Activated naive CD4-positive, alpha-beta T cell treated with Interleukin-2 at 50 U/mL for 16 hours (primary cell): ENCODE measurements around the gene TRPV5.

Experiments used
- DNase-seq: peaks from one replicate; pipeline ENCODE4 v3.0.0-alpha.2; 2020

The TRPV5 gene

GRCh38 chr7:142908290-142908689 lies 25.3 kb downstream of the TRPV5 start:
- no peak for DNase-seq

- no peak for DNase-seq
Measured at GRCh38 chr7:142906643-142907042, 26.9 kb downstream of the TRPV5 start.

GRCh38 chr7:142905759-142906158 lies 27.8 kb downstream of the TRPV5 start:
- DNase-seq, result no peak

- no peak for DNase-seq
Measured at GRCh38 chr7:142904128-142904527, 29.4 kb downstream of the TRPV5 start.

- no peak for DNase-seq
Measured at GRCh38 chr7:142901426-142902259, 31.9 kb downstream of the TRPV5 start.

- DNase-seq, result no peak
Measured at GRCh38 chr7:142899661-142900060, 33.9 kb downstream of the TRPV5 start.

- no peak for DNase-seq
Measured at GRCh38 chr7:142898377-142899170, 35.0 kb downstream of the TRPV5 start.

- no peak for DNase-seq
Measured at GRCh38 chr7:142897691-142898090, 35.9 kb downstream of the TRPV5 start.

- DNase-seq, result no peak
Measured at GRCh38 chr7:142896741-142897379, 36.7 kb downstream of the TRPV5 start.

- DNase-seq, result no peak
Measured at GRCh38 chr7:142896151-142896550, 37.4 kb downstream of the TRPV5 start.

GRCh38 chr7:142894985-142895593 lies 38.5 kb downstream of the TRPV5 start:
- no peak for DNase-seq

GRCh38 chr7:142894112-142894984 lies 39.2 kb downstream of the TRPV5 start:
- DNase-seq, result no peak

GRCh38 chr7:142892951-142893350 lies 40.6 kb downstream of the TRPV5 start:
- no peak for DNase-seq

GRCh38 chr7:142891490-142892082 lies 42.0 kb downstream of the TRPV5 start:
- no peak for DNase-seq

GRCh38 chr7:142890874-142891485 lies 42.6 kb downstream of the TRPV5 start:
- no peak for DNase-seq

GRCh38 chr7:142889816-142890215 lies 43.7 kb downstream of the TRPV5 start:
- no peak for DNase-seq

GRCh38 chr7:142887282-142888015 lies 46.1 kb downstream of the TRPV5 start:
- no peak for DNase-seq

GRCh38 chr7:142886866-142887265 lies 46.7 kb downstream of the TRPV5 start:
- no peak for DNase-seq

- no peak for DNase-seq
Measured at GRCh38 chr7:142885311-142886230, 48.0 kb downstream of the TRPV5 start, which contains the start of gene TRPV6. TRPV6 (minus strand) TSS chr7:142885745.
